HG03060 (cell line): ENCODE measurements around the gene RAI1.

ENCODE experiments used
- ATAC-seq: cut with Tn5 transposase; IDR thresholded peaks from one replicate; pipeline ENCODE4 v1.9.1; 2021; ENCODE audit warnings: low read depth, moderate number of reproducible peaks; ENCODE audit not compliant: unreplicated experiment

Gene RAI1

GRCh38 chr17:17728550-17729251 is 47.4 kb downstream of the RAI1 start:
- ATAC-seq, result no peak

DNA sequence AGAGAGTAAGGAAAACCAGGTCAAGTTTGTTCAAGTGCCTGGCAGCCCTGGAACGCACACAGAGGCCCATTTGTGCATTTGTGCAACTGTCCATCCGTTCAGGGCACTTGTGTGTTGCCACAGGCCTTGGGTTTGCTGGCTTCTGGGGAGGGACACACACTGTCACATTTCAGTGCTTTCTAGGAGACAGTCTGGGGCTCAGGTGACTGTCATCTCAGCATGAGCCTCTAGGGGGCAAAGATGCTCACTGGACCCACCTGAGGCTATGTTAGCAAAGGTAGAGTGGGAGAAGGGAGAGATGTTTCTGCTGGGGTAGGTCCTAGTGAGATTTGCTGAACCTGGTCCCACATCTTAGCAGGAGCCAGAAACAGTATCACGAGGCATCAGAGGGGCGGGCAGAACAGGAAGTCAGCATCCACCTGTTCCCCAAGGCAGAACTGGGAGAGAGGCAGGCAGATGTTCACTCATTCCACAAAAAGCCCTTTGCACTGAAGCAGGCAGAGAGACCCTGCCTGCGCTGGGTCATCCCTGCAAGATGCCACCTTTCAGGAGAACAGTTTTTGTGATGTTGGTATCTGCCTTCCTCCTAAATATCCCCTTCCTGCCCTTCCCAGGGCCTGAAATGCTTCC is 48.5 kb downstream of the RAI1 start:
- no peak for ATAC-seq

DNA sequence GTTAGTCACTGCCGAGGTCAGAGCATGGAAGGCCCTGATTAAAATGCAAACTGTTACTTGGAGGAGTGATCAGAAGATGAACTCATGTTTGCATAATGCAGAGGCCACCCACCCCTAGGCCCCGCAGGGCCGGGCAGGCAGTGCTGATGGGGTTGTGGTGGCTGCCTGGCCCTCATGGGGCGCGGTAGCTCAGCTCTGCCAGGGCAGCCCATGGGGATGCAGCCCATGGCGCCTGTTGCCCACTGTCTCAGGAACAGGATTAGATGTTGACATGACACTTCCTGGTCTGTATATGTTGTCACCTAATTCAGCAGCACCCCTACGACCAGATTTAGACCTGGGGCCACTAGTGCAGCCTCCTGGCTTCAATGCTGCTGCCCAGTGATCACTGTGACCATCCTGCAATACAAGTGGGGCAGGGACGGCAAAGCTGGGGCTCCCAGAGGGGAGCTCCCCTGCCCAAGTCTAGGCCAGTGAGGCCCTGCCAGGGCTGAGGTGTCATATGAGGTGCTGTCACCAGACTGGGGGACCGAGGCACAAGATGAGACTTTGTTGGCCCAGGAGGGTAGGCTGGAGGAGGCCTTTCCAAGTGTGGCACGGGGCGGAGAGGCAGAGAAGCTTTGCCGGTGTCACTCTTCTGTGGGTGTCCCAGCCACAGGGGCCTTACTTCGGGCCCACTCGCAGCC is 49.1 kb downstream of the RAI1 start:
- ATAC-seq, result no peak

DNA sequence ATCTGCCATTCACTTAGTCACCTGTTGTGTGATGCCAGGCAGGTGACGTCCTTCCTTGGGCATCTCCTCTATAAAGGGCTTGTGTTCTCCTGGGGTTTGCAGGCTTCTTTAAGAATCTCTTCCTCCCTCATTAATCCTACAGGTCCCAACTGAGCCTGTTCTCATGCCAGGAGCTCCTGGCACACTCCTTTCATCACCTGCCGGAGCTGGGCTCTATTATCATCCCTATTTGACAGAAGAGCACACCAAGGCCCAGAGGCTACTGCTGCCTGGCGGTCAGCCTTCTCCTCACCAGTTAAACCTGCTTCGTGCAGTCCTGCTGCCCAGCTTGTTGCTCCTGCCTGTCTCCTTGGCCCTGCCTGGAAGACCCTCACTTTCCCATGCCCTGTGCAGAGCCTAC is 51.2 kb downstream of the RAI1 start:
- ATAC-seq, result no peak

DNA sequence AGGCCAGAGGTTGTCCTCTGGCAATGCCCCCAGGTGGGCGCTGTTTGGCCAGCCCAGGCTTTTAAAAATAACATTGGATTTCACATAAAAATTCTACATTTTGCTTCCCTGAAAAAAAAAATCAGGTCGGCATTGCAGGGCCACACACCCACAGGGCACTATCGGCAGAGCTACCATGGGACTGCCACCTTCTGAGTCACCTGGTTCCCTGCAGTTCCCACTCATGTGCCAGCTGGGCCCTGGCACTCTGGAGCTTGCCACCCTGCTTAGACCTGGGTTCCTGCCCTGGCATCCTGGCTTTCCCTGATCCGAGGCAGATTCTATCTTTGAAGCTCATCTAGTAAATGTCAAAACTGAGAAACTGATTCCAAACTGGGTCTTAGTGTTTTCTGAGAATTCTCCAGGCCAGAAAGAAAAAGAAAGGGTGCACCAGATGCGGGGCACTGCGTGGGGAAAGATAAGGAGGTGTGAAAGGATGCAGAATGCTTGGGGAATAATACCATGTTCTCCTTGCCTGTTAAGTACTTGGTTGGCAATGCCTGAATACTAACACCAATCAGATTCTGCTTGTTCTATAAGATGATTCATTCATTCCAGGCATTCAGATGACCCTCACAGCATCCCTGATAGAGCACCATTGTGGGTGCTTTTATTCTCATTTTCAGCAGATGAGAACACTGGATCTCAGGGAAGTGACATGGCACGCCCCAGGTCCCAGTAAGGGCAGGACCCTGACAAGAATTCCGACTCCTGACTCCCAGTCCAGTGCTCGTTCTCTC is 51.8 kb downstream of the RAI1 start:
- ATAC-seq, result no peak

GRCh38 chr17:17736205-17737183 is 55.2 kb downstream of the RAI1 start:
- ATAC-seq, result no peak

DNA sequence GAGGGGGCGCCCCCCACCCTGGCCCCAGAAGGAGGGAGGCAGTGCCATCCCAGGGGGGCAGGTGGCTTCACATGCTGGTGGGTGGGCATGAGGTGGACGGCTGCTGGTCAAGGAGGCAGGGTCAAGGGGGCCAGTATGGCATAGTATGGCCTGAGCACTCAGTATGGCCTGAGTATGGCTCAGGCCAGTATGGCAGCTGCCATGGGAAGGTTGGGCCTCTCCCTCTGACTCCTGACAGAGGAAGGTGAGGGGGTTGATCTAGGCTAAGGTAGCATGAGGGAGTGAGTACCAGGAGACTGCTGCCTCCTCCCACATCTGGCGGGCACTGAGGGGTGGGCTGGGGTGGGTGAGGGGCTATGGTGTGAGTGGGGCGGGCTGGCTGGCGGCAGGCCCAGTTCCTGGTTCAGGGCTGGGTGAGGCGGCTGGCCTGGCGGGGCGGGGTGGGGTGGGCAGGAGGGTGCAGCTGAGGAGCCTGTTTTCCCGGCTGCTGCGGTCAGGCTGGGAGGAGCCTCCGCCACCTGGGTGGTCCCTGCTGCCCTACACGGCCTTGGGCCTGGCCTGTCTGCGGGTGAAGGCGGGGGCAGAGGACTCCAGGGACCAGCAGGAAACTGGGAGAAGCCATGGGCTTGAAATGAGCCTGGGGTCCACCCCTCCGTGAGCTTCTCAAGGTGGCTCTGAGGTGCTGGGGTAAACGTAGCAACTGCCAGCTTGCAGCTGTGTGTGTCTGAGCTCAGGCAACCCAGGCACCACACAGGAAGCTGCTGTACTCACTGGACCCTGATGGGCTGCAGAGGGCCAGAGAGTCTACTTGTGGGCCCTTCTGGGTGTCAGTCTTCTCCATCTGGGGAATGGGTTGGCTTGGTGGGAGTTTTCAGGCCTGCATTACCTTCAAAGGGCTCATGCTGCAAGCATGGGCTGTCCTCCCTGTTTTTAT is 57.0 kb downstream of the RAI1 start:
- no peak for ATAC-seq

GRCh38 chr17:17738901-17739300 is 57.6 kb downstream of the RAI1 start:
- no peak for ATAC-seq

GRCh38 chr17:17739388-17740066 is 58.3 kb downstream of the RAI1 start:
- no peak for ATAC-seq

GRCh38 chr17:17740615-17741348 is 59.5 kb downstream of the RAI1 start:
- ATAC-seq, result no peak

DNA sequence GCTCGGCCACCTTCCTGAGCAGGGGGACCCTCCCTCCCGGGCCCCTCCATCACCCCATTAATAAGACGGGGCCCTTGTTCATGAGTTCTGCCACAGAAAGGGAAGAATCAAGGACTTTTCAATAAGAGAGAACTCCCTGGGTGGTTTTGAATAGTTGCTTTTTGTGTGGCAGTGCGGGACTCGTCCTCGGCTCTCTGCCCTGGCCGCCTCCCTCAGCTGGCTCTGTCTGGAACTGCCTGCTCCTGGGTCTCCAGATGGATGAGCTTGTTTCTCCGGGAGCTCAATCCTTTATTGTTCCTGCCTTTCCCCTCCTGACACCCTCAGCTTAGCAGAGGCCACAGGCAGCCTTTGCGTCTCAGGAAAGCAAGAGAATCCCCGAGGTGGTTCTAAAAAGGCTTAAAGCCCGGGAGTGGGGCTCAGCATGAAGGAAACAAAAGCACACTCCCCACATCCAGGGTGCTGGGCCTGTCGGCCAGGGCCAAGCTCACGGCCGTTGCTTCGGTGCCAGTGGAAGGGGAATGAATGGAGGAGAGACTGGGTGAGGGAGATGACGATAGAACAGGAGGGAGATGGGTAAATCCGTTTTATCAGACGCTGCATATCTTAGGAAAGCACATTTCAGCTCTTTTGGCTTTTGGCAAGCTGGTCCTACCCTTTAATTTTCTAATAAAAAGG is 60.2 kb downstream of the RAI1 start:
- ATAC-seq, result no peak

GRCh38 chr17:17742133-17742621 is 60.9 kb downstream of the RAI1 start:
- no peak for ATAC-seq

DNA sequence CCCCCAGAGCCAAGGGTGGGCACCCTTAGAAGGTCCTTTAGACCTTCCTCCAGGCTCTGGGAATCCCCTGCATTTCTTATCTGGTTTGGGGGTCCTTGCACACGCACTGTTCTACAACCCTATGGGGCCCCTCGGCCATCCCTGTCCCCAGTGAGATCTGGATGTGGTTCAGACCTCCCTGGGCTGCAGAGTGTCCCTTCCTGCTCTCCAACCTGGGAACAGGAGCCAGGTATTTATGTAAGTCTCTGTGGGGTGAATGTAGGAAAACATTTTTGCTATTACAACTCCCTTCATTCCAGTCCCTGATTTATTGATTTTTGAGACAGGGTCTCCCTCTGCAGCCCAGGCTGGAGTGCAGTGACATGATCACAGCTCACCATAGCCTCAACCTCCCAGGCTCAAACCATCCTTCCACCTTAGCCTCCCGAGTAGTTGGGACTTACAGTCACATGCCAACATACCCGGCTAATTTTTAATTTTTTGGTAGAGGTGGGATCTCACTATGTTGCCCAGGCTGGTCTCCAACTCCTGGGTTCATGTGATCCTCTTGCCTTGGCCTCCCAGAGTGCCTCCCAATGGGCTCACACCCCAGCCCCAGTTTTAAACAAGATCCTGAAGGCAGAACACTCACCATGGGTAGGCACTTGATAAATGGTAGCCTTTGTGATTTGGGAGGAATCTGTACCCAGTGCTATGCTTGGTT is 61.6 kb downstream of the RAI1 start:
- no peak for ATAC-seq

DNA sequence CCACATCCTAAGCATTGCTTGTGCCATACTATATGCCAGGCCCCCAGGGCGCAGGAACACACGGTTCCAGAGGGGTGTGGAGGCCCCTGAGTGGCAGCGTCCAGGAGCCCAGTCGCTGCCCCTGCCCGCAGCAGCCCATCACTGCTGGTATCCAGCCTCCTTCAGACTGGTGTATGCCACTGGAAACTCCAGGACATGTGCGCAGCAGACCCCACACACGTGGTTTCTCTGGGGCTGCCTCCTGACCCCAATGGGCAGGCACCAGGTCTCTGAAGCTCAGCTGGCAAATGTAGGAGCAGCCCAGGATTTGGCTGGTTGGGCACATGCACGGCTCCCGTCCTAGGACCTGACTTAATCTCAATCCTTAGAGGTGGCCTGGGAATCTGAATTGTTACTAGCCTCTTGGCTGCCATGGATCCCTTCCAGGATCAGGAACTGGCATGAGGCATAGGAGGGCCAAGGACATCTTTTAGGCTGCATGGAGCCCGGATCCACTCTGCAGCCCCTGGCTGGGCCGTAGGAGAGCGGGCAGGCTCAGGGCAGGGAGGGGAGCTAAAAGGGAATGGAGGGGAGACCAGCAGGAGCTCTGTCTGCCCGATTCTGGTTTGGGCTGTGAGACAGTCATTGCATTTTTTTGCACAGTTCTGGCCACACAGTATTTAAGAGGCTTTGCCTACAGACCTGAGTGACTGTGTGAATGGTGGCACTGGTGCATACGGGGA is 62.3 kb downstream of the RAI1 start:
- ATAC-seq, result no peak

DNA sequence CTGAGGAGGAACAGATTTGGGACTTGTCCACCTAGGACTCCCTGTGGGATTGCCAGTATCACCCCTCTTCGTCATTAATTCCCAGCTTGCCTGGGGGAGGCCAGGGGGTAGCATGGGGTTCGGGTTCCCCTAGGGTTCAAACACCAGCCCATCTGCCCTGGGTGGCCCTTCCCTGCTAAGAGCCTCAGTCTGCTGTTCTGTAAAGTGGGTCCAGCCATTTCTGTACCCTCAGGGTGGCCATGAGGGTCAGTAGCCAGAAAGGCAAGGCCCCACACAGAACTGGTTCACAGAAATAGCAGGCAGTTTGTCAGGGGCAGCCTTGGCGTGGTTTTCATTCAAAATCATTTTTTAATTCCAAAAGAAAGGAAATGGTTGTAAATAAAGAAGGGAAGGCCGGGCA is 62.9 kb downstream of the RAI1 start:
- ATAC-seq, result no peak
